Ascending aorta (tissue), 2 donors: ENCODE measurements around the gene MYDGF. TPM values are rescaled to one million over a fixed set of nuclear protein-coding genes. Genes with fewer than 3 reads are reported as not detected.

Source experiments
- DNase-seq, 2 donors: peaks; one replicate each; pipeline ENCODE4 v3.0.0-alpha.2; 2019; ENCODE audit warnings: low spot score in 2 of 2
- H3K27ac ChIP-seq, 2 donors: fragments of 200-600 bp; sonication (generic); one replicate each; pipeline ENCODE4 v1.5.1; 2016 to 2017; ENCODE audit warnings: mild to moderate bottlenecking in 1 of 2
- H3K27me3 ChIP-seq: fragments of 200-600 bp; sonication (generic); one replicate; pipeline ENCODE4 v1.5.1; 2017
- H3K36me3 ChIP-seq, 2 donors: fragments of 200-600 bp; sonication (generic); one replicate each; pipeline ENCODE4 v1.5.1; 2016
- H3K4me1 ChIP-seq, 2 donors: fragments of 200-600 bp; sonication (generic); one replicate each; pipeline ENCODE4 v1.5.1; 2016 to 2017; ENCODE audit warnings: mild to moderate bottlenecking in 1 of 2
- H3K4me3 ChIP-seq, 2 donors: fragments of 200-600 bp; sonication (generic); one replicate each; pipeline ENCODE4 v1.5.1; 2016 to 2017; ENCODE audit warnings: mild to moderate bottlenecking in 1 of 2
- H3K9me3 ChIP-seq, 2 donors: fragments of 200-600 bp; sonication (generic); one replicate each; pipeline ENCODE4 v1.5.1; 2016
- intact Hi-C: fragments of 100-400 bp; cut with DNase I; formaldehyde crosslinking; loops from one replicate; pipeline ENCODE4 v1.15.1; 2023
- total RNA-seq: library from RNA; depleted of rRNA; stranded (reverse); fragments of >200 nt; gene quantifications from one replicate; pipeline ENCODE4 v1.1.0, GENCODE V29; 2016
- TF ChIP-seq, protein P1 (sequence below), 3 experiments: fragments of 200-600 bp in 2 of 3; fragments of 450-650 bp in 1 of 3; sonication (generic) in 2 of 3; IDR thresholded peaks; one replicate each; pipeline ENCODE4 v1.5.1; 2016 to 2019; ENCODE audit warnings: antibody characterized with exemption in 3 of 3, mild to moderate bottlenecking in 1 of 3, moderate library complexity in 1 of 3

Gene MYDGF
- total RNA-seq, 1 donor from 2014 or later, result 49.0 TPM

DNA sequence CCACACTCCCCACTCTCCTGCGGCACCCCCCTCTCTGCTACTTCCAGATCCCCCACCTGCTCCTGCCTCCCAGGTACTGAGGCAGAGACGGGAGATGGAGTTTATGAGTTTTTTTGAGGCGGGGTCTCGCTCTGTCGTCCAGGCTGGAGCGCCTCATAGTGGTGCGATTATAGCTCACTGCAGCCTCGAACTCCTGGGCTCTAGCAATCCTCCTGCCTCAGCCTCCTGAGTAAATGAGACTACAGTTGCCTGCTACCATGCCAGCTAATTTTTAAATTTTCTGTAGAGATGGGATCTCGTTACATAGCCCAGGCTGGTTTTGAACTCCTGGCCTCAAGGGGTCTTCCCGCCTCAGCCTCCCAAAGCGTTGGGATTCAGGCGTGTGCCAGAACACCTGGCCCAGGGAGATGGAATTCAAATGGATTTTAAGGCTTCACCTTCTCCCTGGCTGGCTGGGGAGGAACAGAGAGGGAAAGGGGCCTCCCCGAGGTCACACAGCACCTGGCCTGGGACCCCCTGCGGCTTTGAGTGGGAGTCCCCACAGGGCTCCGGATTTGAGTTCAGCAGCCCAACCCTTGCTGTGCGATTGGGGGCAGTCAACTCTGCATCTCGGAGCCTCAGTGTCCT, 50.4 kb downstream of the MYDGF start:
- DNase-seq, result no peak

DNA sequence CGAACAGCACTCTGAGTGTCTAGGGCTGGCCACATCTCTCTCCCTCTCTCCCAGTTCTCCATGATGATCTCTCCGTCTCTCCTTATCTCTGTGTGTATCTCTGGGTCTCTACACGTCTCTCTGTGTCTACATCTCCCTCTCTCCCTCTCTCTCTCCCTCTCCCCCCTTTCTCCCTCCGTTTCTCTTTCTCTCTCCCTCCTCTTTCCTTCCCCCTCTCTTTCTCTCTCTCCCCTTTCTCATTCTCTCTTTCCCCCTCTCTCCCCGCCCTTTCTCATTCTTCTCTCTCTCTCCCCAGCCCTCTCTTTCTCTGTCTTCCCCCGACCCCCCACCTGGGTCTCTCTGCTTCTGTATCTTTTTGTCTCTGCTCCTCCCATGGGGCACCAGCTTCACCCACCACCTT, 52.1 kb downstream of the MYDGF start:
- intact Hi-C loops, result no loop called here
- Histone ChIP-seq H3K9me3 (no peaks in the 10 kb centered on the region), H3K36me3 (no peaks in the 10 kb centered on the region), H3K27ac (no peak overlapping the region), H3K4me1 (no peaks in the 10 kb centered on the region), H3K27me3 (peaks cover 8% of the 10 kb centered on the region), H3K4me3 (no peak overlapping the region)
- no peak for DNase-seq
- TF ChIP-seq, protein P1, sequence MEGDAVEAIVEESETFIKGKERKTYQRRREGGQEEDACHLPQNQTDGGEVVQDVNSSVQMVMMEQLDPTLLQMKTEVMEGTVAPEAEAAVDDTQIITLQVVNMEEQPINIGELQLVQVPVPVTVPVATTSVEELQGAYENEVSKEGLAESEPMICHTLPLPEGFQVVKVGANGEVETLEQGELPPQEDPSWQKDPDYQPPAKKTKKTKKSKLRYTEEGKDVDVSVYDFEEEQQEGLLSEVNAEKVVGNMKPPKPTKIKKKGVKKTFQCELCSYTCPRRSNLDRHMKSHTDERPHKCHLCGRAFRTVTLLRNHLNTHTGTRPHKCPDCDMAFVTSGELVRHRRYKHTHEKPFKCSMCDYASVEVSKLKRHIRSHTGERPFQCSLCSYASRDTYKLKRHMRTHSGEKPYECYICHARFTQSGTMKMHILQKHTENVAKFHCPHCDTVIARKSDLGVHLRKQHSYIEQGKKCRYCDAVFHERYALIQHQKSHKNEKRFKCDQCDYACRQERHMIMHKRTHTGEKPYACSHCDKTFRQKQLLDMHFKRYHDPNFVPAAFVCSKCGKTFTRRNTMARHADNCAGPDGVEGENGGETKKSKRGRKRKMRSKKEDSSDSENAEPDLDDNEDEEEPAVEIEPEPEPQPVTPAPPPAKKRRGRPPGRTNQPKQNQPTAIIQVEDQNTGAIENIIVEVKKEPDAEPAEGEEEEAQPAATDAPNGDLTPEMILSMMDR (IDR thresholded peaks at IDR 0.05), result no peak

More for the DNA sequence above, 50.4 kb downstream of the MYDGF start:
- TF ChIP-seq, protein P1 (IDR thresholded peaks at IDR 0.05), result no peak
- no peak overlapping the region for H3K4me3 ChIP-seq
- no peaks in the 10 kb centered on the region for H3K36me3 ChIP-seq
- H3K4me1 ChIP-seq, result no peaks in the 10 kb centered on the region
- no peak overlapping the region for H3K27ac ChIP-seq
- H3K9me3 ChIP-seq, result no peaks in the 10 kb centered on the region
- intact Hi-C loops, result no loop called here
- peaks cover 8% of the 10 kb centered on the region for H3K27me3 ChIP-seq

DNA sequence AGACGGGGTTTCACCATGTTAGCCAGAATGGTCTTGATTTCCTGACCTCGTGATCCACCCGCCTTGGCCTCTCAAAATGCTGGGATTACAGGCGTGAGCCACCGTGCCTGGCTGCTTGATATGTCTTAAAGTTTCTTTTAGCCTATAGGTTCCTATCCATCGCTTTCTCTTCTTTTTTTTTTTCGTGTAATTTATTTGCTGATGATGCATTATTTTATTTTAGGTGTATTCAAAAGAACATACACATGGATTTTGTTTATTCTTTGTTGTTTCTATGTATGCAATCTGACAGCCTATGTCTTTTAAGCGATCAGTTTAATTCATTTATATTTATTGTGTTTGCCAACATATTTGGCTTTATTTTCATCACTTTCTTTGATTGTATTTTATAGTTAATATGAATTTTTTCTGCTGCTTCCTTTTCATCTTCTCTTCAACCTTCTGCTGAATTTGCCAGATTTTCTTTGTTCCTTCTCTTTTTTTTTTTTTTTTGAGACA, 56.8 kb downstream of the MYDGF start:
- Histone ChIP-seq H3K9me3 (no peaks in the 10 kb centered on the region), H3K27ac (no peak overlapping the region), H3K4me3 (no peak overlapping the region), H3K4me1 (peaks cover 0 to 5% of the 10 kb centered on the region in 2 donors), H3K27me3 (no peaks in the 10 kb centered on the region), H3K36me3 (no peaks in the 10 kb centered on the region)
- DNase-seq, result no peak
- intact Hi-C loops, result no loop called here
- TF ChIP-seq, protein P1 (IDR thresholded peaks at IDR 0.05), result no peak

DNA sequence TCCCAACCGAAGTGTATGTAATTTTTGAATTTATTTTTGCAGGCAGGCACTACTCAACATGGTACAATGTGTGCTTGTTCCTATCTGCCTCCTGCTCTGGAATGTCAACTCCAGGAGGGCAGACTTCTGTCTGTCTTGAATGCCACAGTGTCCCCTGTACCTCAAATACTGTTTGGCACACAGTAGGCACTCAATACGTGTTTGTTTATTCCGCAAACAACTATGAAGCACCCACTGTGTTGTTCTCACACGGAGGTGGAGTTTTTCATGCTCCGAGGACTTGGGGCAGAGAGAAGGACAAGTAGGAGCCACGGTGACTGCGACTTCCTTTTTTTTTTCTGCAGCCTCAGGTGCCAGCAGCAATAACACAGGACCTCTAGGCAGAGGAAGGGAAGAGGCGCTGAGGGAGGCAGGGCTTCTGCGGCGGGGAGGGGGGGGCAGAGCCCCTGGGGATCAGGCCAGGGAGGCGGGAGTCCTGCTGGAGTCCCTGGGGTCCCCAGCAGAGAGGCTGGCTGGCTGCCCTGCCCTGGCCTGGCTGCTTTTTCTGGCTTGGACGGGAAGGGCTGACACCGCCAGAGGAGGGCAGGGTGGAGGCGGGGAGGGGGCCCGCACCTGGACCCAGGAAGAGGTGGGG, 60.1 kb downstream of the MYDGF start:
- H3K4me1 ChIP-seq, result peaks cover 0 to 5% of the 10 kb centered on the region in 2 donors
- no peak for DNase-seq
- peaks cover 9% of the 10 kb centered on the region for H3K27me3 ChIP-seq
- H3K4me3 ChIP-seq, result peak overlapping the region in 1 of 2 donors; percentile 1
- intact Hi-C loops, result no loop called here
- no peaks in the 10 kb centered on the region for H3K36me3 ChIP-seq
- TF ChIP-seq, protein P1 (IDR thresholded peaks at IDR 0.05), result no peak
- no peaks in the 10 kb centered on the region for H3K9me3 ChIP-seq
- H3K27ac ChIP-seq, result no peak overlapping the region

Other genes with a start within 250 kb of the MYDGF start
- gene UBXN6, start 212.5 kb downstream of the MYDGF start, total RNA-seq, result 560 TPM
- 15.4 TPM for gene HDGFL2, start 198.0 kb downstream of the MYDGF start, total RNA-seq
- 15.1 TPM for gene PLIN4, start 151.9 kb downstream of the MYDGF start, total RNA-seq
- gene PLIN5, start 135.1 kb downstream of the MYDGF start, total RNA-seq, result 17.1 TPM
- 3.3 TPM for gene LRG1, start 130.3 kb downstream of the MYDGF start, total RNA-seq
- gene SEMA6B, start 110.7 kb downstream of the MYDGF start, total RNA-seq, result 80.6 TPM
- 0.64 TPM for gene TNFAIP8L1, start 30.8 kb downstream of the MYDGF start, total RNA-seq
- 72.2 TPM for gene DPP9, start 53.5 kb upstream of the MYDGF start, total RNA-seq
- 20.2 TPM for gene FEM1A, start 121.4 kb upstream of the MYDGF start, total RNA-seq
- gene TICAM1, start 161.4 kb upstream of the MYDGF start, total RNA-seq, result 20.3 TPM
- gene PLIN3, start 197.3 kb upstream of the MYDGF start, total RNA-seq, result 84.3 TPM
- gene ARRDC5, start 232.6 kb upstream of the MYDGF start, total RNA-seq, result 8.6 TPM
- 0.32 TPM for gene UHRF1, start 239.2 kb upstream of the MYDGF start, total RNA-seq